GM12864 (cell line): Measurements from ENCODE around the gene NLRP4.

ENCODE experiments used
- DNase-seq: peaks from one replicate; pipeline ENCODE4 v3.0.0-alpha.2; 2011; ENCODE audit warnings: low read depth
- H3K4me3 ChIP-seq: 2 replicates; pipeline ENCODE4 v1.5.1; 2011; ENCODE audit warnings: mild to moderate bottlenecking, low read depth, low read length, control low read depth
- TF ChIP-seq, protein P1 (sequence below): IDR thresholded peaks from 2 replicates; pipeline ENCODE4 v1.5.1; 2011; ENCODE audit warnings: low read depth, mild to moderate bottlenecking, moderate library complexity, low read length, control low read depth, inconsistent platforms; ENCODE audit errors: missing control alignments

NLRP4 gene

DNA sequence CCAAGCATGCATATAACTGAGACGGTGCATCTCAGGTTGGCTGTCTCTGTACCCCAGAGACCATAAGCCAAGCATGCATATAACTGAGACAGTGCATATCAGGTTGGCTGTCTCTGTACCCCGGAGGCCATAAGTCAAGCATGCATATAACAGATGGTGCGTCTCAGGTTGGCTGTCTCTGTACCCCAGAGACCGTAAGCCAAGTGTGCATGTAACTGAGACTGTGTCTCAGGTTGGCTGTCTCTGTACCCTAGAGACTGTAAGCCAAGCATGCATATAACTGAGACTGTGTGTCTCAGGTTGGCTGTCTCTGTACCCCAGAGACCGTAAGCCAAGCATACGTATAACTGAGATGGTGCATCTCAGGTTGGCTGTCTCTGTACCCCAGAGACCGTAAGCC, 30.8 kb downstream of the NLRP4 start:
- no peak overlapping the region for H3K4me3 ChIP-seq
- TF ChIP-seq, protein P1, sequence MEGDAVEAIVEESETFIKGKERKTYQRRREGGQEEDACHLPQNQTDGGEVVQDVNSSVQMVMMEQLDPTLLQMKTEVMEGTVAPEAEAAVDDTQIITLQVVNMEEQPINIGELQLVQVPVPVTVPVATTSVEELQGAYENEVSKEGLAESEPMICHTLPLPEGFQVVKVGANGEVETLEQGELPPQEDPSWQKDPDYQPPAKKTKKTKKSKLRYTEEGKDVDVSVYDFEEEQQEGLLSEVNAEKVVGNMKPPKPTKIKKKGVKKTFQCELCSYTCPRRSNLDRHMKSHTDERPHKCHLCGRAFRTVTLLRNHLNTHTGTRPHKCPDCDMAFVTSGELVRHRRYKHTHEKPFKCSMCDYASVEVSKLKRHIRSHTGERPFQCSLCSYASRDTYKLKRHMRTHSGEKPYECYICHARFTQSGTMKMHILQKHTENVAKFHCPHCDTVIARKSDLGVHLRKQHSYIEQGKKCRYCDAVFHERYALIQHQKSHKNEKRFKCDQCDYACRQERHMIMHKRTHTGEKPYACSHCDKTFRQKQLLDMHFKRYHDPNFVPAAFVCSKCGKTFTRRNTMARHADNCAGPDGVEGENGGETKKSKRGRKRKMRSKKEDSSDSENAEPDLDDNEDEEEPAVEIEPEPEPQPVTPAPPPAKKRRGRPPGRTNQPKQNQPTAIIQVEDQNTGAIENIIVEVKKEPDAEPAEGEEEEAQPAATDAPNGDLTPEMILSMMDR, result no peak
- DNase-seq, result no peak

GRCh38 chr19:55870736-55871135, 34.4 kb downstream of the NLRP4 start:
- TF ChIP-seq, protein P1, result no peak
- no peak for DNase-seq
- no peak overlapping the region for H3K4me3 ChIP-seq

DNA sequence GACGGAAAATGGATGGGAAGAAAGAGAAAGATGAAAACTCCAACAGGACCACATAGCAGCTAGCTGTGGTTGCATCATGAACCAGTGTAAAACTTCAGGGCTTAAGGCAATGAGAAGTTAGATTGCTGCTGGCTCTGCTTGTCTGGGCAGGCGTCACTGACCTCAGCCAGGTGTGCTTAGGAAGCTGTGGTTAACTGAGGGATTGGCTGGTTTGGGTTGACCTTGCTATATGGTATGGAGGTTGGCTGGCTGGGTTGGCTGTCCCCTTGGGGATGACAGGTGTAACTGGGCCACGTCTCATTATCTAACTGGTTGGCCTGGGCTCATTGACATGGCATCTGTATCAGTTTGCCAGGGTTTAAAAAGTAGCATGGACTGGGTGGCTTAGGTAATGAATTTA, 40.9 kb downstream of the NLRP4 start:
- TF ChIP-seq, protein P1, result no peak
- H3K4me3 ChIP-seq, result no peak overlapping the region
- DNase-seq, result no peak

DNA sequence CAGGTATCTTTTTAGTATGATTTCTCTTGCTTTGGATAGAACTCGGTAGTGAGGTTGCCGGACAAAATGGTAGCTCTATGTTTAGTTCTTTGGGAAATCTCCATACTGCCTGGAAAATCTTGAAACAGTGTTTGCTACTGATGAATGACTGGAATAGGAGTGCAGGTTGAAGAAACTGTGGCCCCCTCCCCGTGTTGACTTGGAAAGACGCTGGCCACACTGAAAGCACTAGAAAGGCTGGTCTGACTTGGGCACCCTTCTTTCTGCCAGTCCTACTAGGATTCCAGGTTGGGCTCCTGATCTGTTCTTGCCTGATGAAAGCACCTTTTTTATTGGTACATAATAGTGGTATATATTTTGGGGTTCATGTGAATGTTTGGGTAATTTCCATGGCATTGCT, 46.3 kb downstream of the NLRP4 start:
- TF ChIP-seq, protein P1, result no peak
- no peak overlapping the region for H3K4me3 ChIP-seq
- no peak for DNase-seq

DNA sequence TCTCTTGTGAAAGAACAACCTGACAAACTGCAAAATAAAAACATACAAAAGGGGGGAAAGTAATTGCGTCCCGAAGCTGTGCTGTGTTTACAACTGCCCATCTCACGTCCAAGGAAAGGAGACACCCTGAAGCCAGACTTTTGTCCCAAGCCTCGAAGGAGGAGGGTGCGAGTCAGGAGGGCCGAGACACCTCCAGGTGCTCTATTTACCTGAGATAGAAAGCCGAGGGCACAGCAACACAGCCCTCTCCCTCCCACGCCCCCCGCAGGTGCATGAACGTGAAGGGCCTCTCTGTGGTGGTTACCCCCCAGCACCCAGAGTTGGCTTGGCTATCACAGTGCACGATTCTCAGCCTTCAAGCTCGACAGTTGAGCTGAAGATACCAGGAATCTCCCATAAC, 62.6 kb downstream of the NLRP4 start:
- DNase-seq, result no peak
- H3K4me3 ChIP-seq, result no peak overlapping the region
- TF ChIP-seq, protein P1, result no peak

DNA sequence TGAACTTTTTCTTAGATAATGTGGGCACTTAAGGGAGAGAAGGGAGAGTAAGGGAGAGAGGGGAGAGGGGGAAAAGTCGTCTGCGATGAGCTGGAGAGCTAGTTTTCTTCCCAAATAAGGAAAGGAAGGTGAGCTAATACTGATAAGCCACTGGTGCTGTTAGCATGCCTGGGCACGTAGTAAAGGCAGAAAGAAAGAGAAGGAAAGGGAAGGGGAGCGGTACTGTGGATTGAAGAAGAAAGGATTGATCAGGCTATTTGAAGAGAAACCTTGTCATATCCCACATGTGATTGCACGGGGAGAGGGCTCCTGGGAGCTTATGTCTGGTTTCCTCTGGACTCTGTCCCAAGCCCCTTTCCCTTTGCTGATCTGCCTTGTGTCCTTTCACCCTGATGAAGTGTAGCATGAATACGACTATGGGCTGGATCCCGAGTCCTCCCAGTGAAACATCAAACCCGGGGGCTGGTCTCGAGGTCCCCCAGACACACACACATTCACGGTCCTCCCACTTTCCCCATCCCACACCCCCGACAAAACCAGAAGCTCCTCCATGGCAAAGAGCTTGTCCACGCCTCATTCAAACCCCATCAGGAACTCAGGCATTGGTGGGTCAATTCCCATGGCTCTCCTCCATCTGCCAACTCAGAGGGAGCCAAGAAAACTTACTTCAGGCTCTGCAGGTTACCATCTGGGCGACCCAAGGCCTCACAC, 65.2 kb downstream of the NLRP4 start:
- no peak for DNase-seq
- TF ChIP-seq, protein P1, result no peak
- no peak overlapping the region for H3K4me3 ChIP-seq

GRCh38 chr19:55902080-55902751, 65.9 kb downstream of the NLRP4 start:
- TF ChIP-seq, protein P1, result no peak
- DNase-seq, result no peak
- H3K4me3 ChIP-seq, result no peak overlapping the region
